ENCODE measurements around the gene SLC35B3.

SLC35B3 gene

GRCh38 chr6:8375916-8376315, 59.4 kb downstream of the SLC35B3 start:
- Histone ChIP-seq H3K27me3 (ENCODE audit: insufficient read depth, low read length) (peaks cover 16% of the 10 kb centered on the region; the same call in 1 of the 2 replicates), H2AFZ (ENCODE audit: low read length, unreplicated experiment) (no peak overlapping the region), H3K36me3 (ENCODE audit: insufficient read depth, low read length) (no peaks in the 10 kb centered on the region), H3K4me3 (ENCODE audit: low read depth, low read length) (no peak overlapping the region), H3K4me1 (ENCODE audit: control insufficient read depth, insufficient read depth, low read length, unreplicated experiment) (no peaks in the 10 kb centered on the region), H3K79me2 (ENCODE audit: control insufficient read depth, insufficient read depth, low read length, unreplicated experiment) (no peaks in the 10 kb centered on the region), H3K27ac (ENCODE audit: low read depth, low read length) (no peak overlapping the region)

Data from ACC112 (cell line).